Activated CD8-positive, alpha-beta memory T cell treated with anti-CD3 and anti-CD28 coated beads for 4 hours (primary cell): ENCODE data around the gene ZNF394.

Experiments used
- DNase-seq, 2 donors: peaks; one replicate each; pipeline ENCODE4 v3.0.0-alpha.2; 2020; ENCODE audit warnings: low read depth in 2 of 2

Gene ZNF394

GRCh38 chr7:99493823-99494222 is 6.3 kb downstream of the ZNF394 start:
- DNase-seq = no peak

- no peak for DNase-seq
Observed at GRCh38 chr7:99490878-99491277, 9.2 kb downstream of the ZNF394 start.

DNA sequence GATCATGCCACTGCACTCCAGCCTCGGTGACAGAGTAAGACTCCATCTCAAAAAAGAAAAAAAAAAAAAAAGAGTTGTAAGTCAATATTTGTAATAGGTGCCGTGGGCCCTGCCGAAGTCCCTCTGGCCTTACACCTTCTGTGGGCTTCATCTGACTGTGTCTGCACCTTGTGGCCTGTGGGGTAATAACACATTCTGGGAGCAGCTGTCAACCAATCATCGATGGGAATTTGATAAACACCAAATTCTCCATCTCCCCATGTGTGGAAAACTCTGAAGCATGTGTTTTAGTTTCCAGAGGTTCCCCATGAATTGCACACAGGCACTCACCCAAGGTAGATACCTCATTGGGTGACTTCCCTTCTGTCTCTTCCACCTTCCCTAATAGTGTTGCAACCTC is 10.8 kb downstream of the ZNF394 start:
- no peak for DNase-seq

DNA sequence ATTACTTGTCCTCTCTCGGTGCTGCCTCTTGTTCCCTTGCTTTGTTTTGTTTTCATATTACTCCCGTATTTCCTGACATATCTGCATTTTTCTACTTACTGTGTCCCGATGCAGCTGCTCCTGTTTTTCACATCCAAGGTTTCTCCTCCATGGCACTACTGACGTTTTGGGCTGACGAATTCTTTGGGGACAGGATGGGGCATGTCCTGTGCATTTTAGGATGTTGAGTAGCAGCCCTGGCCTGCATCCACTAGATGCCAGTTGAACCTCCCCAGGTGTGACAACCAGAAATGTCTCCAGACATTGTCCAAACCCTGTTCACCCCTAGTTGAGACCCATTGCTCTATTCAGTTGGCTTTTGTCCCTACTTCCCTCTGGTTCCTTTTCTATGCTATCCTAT is 15.0 kb downstream of the ZNF394 start:
- no peak for DNase-seq

GRCh38 chr7:99478464-99479440 is 21.3 kb downstream of the ZNF394 start:
- DNase-seq = no peak

DNA sequence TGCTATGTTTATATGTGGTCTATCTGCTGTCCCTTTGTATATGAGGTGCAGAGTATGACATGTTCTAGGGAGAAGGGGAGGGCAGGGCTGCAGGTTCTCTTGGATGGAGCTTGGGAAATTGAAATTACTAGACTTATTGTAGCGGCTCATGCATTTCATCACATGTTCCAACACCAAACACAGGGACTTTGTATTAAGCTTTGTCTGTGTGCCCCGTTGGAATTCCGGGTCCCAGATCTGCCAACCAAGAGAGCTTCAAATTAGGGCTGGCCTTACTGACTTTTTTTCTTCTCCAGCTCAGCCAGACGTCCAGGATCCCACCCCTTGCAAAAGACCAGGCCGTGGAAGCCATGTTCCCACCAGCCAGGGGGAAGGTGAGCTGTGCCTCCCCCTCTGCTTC is 24.0 kb downstream of the ZNF394 start:
- DNase-seq = no peak

- DNase-seq = no peak
Observed at GRCh38 chr7:99473315-99473596, 26.8 kb downstream of the ZNF394 start.

GRCh38 chr7:99472561-99473314 is 27.3 kb downstream of the ZNF394 start, which contains the start of gene ZNF789:
TSS of gene ZNF789 (plus strand) at chr7:99472890. CDS start at chr7:99476457, 3,567 bp downstream.
- DNase-seq = peak; percentile 96 to 97

- no peak for DNase-seq
Observed at GRCh38 chr7:99469381-99470065, 30.6 kb downstream of the ZNF394 start.

- no peak for DNase-seq
Observed at GRCh38 chr7:99468336-99468918, 31.7 kb downstream of the ZNF394 start.

DNA sequence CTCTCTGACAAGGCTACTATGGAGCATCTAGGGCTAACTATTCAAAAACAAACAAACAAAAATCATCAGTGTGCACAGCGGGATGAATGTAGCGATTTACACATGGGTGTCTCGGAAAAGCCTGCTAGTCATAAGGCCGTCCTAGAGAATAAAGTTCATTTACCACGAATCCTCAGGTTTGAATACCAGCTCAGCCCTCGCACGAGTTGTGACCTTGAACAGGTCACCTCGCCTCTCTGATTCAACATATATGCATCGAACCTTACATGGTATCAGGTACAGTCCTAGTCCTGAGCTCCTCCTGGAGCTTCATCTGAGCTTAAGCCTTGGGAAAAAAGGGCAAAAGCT is 34.7 kb downstream of the ZNF394 start:
- no peak for DNase-seq

GRCh38 chr7:99461221-99461620 is 38.9 kb downstream of the ZNF394 start:
- DNase-seq = no peak

GRCh38 chr7:99460651-99461050 is 39.4 kb downstream of the ZNF394 start:
- DNase-seq = no peak

DNA sequence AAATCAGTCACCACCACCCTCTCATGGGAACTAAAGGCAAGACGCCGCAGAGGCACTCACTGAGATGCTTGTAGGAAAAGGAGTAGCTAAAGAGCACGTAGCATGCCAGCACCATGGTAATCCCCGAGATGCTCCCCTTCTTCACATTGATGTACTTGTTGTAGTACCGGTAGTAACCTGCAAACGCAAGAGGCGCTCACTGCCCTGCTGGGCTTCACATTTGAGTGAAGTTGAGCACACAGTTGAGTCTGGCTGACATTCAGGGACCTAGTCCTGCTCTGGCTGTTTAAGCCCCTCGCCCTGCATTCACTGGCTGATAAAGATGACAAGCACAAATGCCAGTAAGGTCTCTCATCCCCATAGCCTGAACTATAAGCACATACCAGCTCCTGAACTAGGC is 41.0 kb downstream of the ZNF394 start:
- no peak for DNase-seq

DNA sequence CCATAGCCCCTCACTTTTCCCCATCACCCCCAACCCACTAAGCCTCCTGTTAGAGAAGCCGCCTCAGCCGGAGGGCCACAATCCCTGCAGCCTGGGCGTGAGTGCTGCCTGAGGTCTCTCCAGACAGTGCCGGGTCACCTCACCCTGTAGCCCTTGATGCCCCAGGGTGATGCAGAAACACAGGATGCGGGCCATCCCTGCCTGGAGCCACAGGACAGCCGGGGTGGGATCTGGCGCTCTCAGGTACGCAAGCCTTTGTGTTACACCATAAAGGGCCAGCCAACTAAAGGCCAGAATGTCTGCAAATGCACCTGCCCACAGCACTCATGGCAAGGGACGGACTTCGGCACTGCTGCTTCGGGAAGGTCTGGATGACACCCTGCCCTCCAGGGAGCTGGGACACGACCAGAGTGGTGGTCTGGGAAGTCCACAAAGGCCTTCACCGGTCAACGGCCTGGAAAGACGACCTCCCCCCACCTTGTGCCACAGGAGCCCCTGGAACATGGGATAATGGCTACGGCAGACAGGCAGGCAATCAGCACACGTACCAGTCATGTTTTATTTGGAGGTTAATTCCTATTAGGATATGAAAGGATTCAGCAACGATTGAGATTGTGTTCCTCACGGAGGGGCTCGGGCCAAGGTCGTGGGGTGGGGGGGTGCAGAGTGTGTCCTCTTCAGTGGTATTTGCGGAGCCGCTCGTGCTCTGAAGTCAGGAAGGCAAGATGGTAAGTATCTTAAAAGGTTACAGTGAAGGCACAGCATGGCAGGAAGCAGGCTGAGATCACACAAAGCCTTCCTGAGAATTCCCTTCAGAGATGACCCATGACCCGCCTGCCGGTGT is 42.2 kb downstream of the ZNF394 start:
- no peak for DNase-seq

GRCh38 chr7:99457050-99457649 is 42.9 kb downstream of the ZNF394 start:
- no peak for DNase-seq

- DNase-seq = no peak
Observed at GRCh38 chr7:99456288-99456687, 43.8 kb downstream of the ZNF394 start.

DNA sequence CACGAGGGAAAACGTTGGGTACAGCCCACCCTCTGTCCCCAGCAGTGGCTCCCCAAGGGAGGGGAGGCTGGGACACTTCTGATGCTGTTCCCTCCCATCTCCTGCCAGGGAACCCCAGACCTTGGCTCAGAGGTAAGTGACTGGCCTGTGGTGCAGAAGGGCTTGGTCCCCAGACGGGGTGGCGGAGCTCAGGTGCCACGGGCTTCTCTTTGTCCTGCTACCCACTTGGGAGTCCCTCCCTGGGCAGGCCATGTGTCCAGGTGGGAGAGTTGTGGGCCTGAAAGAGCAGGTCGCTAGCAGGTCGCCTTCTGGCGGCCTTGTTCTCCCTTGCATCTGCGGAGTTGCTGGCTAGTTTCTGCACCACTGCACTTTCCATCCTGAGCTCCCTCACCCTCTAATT is 44.2 kb downstream of the ZNF394 start:
- DNase-seq = no peak

DNA sequence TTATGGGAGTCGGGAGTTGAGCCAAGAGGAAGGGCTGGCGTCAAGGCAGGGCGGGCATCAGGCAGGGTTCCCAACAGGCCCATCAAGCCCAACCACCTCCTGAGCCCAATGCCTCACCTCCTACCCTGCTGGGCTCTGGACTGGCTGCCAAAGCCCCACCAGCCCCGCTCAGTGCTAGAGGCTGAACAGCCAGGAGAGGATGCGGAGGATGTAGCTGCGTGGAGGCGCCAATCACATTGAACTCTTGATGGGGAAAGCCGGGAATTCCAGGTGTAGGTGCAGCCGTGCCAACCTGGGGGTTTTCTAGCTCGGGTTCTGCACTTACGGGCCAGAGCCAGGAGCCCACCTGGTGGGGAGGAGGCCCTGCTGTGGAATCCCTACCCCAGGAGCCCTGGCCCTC is 47.0 kb downstream of the ZNF394 start:
- no peak for DNase-seq

- DNase-seq = no peak
Observed at GRCh38 chr7:99452541-99452940, 47.5 kb downstream of the ZNF394 start.

- DNase-seq = no peak
Observed at GRCh38 chr7:99451936-99452335, 48.1 kb downstream of the ZNF394 start.
